Panc1 (cell line): ENCODE results near the gene GNAS. TPM values are rescaled to one million over a fixed set of nuclear protein-coding genes. Genes with fewer than 3 reads are reported as not detected.

Experiments
- ATAC-seq: fragments of 200-7000 bp; cut with Tn5 transposase; 2 replicates; pipeline ENCODE4 v1.9.1; 2020; ENCODE audit warnings: mild to moderate bottlenecking, moderate library complexity
- BruUV-seq: library from RNA; stranded (reverse); fragments of 400-500 nt; replicated peaks from 2 replicates; lab custom pipeline; 2021; lab: Mats Ljungman, UMichigan
- CTCF ChIA-PET: fragments of 300-600 bp; sonication (Branson Sonifier 250); formaldehyde crosslinking; loops from one replicate; lab custom pipeline; 2022; ENCODE audit warnings: antibody characterized with exemption; lab: Charles Lee
- POLR2A ChIA-PET: fragments of 300-600 bp; sonication (Branson Sonifier 250); formaldehyde crosslinking; loops from one replicate; lab custom pipeline; 2022; ENCODE audit warnings: antibody characterized with exemption; lab: Charles Lee
- DNase-seq: peaks from one replicate; pipeline ENCODE4 v3.0.0-alpha.2; 2010; ENCODE audit warnings: low read depth, low spot score
- H3K27ac ChIP-seq: 2 replicates; pipeline ENCODE4 v1.5.1; 2011; ENCODE audit warnings: mild to moderate bottlenecking, low read length, inconsistent platforms
- H3K27me3 ChIP-seq: fragments of 200-500 bp; sonication (Bioruptor generic); 2 replicates; pipeline ENCODE4 v1.6.0; 2014; ENCODE audit warnings: low read length, inconsistent platforms; ENCODE audit not compliant: control insufficient read depth, insufficient read depth
- H3K36me3 ChIP-seq: fragments of 200-500 bp; sonication (Bioruptor generic); 2 replicates; pipeline ENCODE4 v1.5.1; 2014; ENCODE audit warnings: inconsistent platforms, mild to moderate bottlenecking, low read length, moderate library complexity; ENCODE audit not compliant: control insufficient read depth, insufficient read depth
- H3K4me1 ChIP-seq: 2 replicates; pipeline ENCODE4 v1.5.1; 2011; ENCODE audit warnings: inconsistent platforms, mild to moderate bottlenecking, low read length, moderate library complexity; ENCODE audit not compliant: control insufficient read depth, insufficient read depth
- H3K4me3 ChIP-seq, 2 experiments: 2 replicates each; pipeline ENCODE4 v1.5.1; 2011 to 2012; ENCODE audit warnings: low read depth in 2 of 2, low read length in 2 of 2, mild to moderate bottlenecking in 2 of 2, inconsistent platforms in 1 of 2, moderate library complexity in 1 of 2
- H3K9me3 ChIP-seq: fragments of 200-500 bp; sonication (Bioruptor generic); 2 replicates; pipeline ENCODE4 v1.5.1; 2014; ENCODE audit warnings: low read depth, mild to moderate bottlenecking, inconsistent platforms, low read length, moderate library complexity; ENCODE audit not compliant: control insufficient read depth, insufficient read depth
- CTCF ChIP-seq: fragments of 450-650 bp; IDR thresholded peaks from 2 replicates; pipeline ENCODE4 v1.5.1; 2017; ENCODE audit warnings: mild to moderate bottlenecking
- POLR2AphosphoS5 ChIP-seq: IDR thresholded peaks from 2 replicates; pipeline ENCODE4 v1.6.1; 2012; ENCODE audit warnings: mild to moderate bottlenecking, low read depth, low read length, moderate library complexity
- REST ChIP-seq, 2 experiments: IDR thresholded peaks; 2 replicates each; pipeline ENCODE4 v1.6.1; 2011 to 2012; ENCODE audit warnings: low read depth in 2 of 2, control low read depth in 1 of 2, low read length in 1 of 2, mild to moderate bottlenecking in 1 of 2, moderate library complexity in 1 of 2; ENCODE audit not compliant: insufficient read depth in 1 of 2
- SIN3A ChIP-seq: IDR thresholded peaks from 2 replicates; pipeline ENCODE4 v1.6.1; 2012; ENCODE audit warnings: low read depth, mild to moderate bottlenecking, low read length, moderate library complexity, borderline replicate concordance; ENCODE audit not compliant: insufficient read depth
- TCF7L2 ChIP-seq: IDR thresholded peaks from 2 replicates; pipeline ENCODE4 v1.6.1; 2011; ENCODE audit warnings: mild to moderate bottlenecking, low read depth, low read length, inconsistent platforms
- in situ Hi-C: cut with HindIII; loops from 2 replicates; pipeline ENCODE4 v1.10.0; 2016; ENCODE audit warnings: low sequenced_read_pairs, low pct_unique_long_range_greater_than_20kb
- intact Hi-C: fragments of 100-400 bp; cut with micrococcal nuclease; formaldehyde crosslinking; loops from one replicate; pipeline ENCODE4 v1.10.0; 2022; ENCODE audit not compliant: unreplicated experiment
- total RNA-seq: library from RNA; stranded (reverse); gene quantifications from one replicate; pipeline ENCODE4 v1.2.1, GENCODE V29; 2021; ENCODE audit not compliant: unreplicated experiment

Gene GNAS
- total RNA-seq, 1 experiment from 2014 or later: 756 TPM

GRCh38 chr20:58851221-58851968 lies 1.1 kb upstream of the GNAS start:
- H3K27ac ChIP-seq: no peak overlapping the region
- ChIA-PET POLR2A (no interaction called here), CTCF (interaction anchor here (0.5 kb wide), 1 partner anchor 16 kb away, joined by 8 read pairs; no protein-coding TSS in a partner anchor)
- H3K4me1 ChIP-seq: no peaks in the 10 kb centered on the region
- intact Hi-C loops: no loop called here
- H3K27me3 ChIP-seq: peaks cover 8% of the 10 kb centered on the region; the same call in 1 of the 2 replicates
- BruUV-seq: no TSS peak
- DNase-seq (no peak), ATAC-seq (no peak)
- in situ Hi-C loops: no loop called here
- no peaks in the 10 kb centered on the region for H3K9me3 ChIP-seq
- no peak for TF ChIP-seq TCF7L2
- no peak for TF ChIP-seq SIN3A
- TF ChIP-seq CTCF: no peak
- TF ChIP-seq REST (IDR thresholded peaks at IDR 0.05; ENCODE audit: insufficient read depth in 1 of 2, low read depth in 2 of 2, low read length in 1 of 2): no peak
- no peak for TF ChIP-seq POLR2AphosphoS5
- H3K4me3 ChIP-seq: no peak overlapping the region
- no peaks in the 10 kb centered on the region for H3K36me3 ChIP-seq

DNA sequence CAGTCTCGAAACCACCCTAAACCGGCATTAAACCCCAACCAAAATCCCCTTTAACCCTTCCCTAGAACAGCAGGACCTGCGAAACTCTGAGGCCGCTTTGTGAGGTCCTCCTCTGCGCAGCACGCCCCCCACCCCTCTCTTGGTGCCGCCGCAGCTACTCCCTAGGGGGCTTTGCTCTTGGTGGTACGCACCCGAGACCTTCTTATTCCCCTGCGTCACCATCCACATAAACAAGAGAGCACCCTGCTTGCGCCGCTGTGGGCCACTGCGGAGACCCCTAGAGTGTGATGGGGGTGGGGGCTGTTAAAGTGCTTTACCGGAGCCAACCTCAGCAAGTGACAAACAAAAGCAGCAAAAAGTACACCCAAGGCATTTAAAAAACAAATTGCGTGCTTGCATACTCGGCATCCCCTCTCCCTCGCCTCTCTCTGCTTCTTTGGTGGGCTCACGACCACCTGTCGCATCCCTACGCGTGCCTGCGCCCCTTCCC lies 502 bp upstream of the GNAS start:
- TF ChIP-seq SIN3A (no peak), POLR2AphosphoS5 (no peak), REST (IDR thresholded peaks at IDR 0.05; ENCODE audit: insufficient read depth in 1 of 2, low read depth in 2 of 2, low read length in 1 of 2) (no peak), TCF7L2 (no peak), CTCF (no peak)
- in situ Hi-C loops (no loop called here), intact Hi-C loops (no loop called here)
- H3K9me3 ChIP-seq: no peaks in the 10 kb centered on the region
- no peak overlapping the region for H3K4me3 ChIP-seq
- DNase-seq (no peak), ATAC-seq (no peak)
- H3K4me1 ChIP-seq: no peaks in the 10 kb centered on the region
- BruUV-seq: no TSS peak
- no peak overlapping the region for H3K27ac ChIP-seq
- peaks cover 6% of the 10 kb centered on the region; the same call in 1 of the 2 replicates for H3K27me3 ChIP-seq
- no peaks in the 10 kb centered on the region for H3K36me3 ChIP-seq
- ChIA-PET CTCF (no interaction called here), POLR2A (no interaction called here)
